IMR-90 (cell line): ENCODE measurements around the gene ZNF593OS. TPM values are rescaled to one million over a fixed set of nuclear protein-coding genes. Genes with fewer than 3 reads are reported as not detected.

Source experiments
- ATAC-seq: fragments of 200-7000 bp; cut with Tn5 transposase; 2 replicates; pipeline ENCODE4 v1.9.1; 2020; ENCODE audit warnings: low read depth, mild to moderate bottlenecking, moderate library complexity
- BruUV-seq: library from RNA; stranded (reverse); fragments of 400-500 nt; replicated peaks from 2 replicates; lab custom pipeline; 2021; lab: Mats Ljungman, UMichigan
- CTCF ChIA-PET: fragments of 300-600 bp; formaldehyde crosslinking; extraction: SDS; loops from one replicate; lab custom pipeline; 2021; ENCODE audit warnings: antibody characterized with exemption; lab: Yijun Ruan, JAX
- POLR2A ChIA-PET: fragments of 300-600 bp; sonication (Branson Sonifier 250); formaldehyde crosslinking; loops from one replicate; lab custom pipeline; 2022; ENCODE audit warnings: antibody characterized with exemption; ENCODE audit not compliant: unreplicated experiment; lab: Charles Lee
- DNase-seq: peaks from one replicate; pipeline ENCODE4 v3.0.0; 2013
- H2AFZ ChIP-seq: replicated peaks from 2 replicates; pipeline ENCODE3; 2013; ENCODE audit warnings: low read length, mild to moderate bottlenecking; ENCODE audit not compliant: poor library complexity
- H2AK5ac ChIP-seq: 2 replicates; pipeline ENCODE4 v1.6.1; 2013; ENCODE audit warnings: low read depth, low read length, inconsistent platforms
- H2AK9ac ChIP-seq: replicated peaks from 2 replicates; pipeline ENCODE3; 2013; ENCODE audit warnings: mild to moderate bottlenecking, low read depth, low read length, moderate library complexity; ENCODE audit not compliant: poor library complexity
- H2BK120ac ChIP-seq: 2 replicates; pipeline ENCODE4 v1.6.1; 2013; ENCODE audit warnings: low read depth, low read length, inconsistent platforms
- H2BK15ac ChIP-seq: 3 replicates; pipeline ENCODE4 v1.6.1; 2013; ENCODE audit warnings: low read depth, low read length, inconsistent platforms
- H2BK20ac ChIP-seq: 2 replicates; pipeline ENCODE4 v1.6.1; 2013; ENCODE audit warnings: low read depth, mild to moderate bottlenecking, inconsistent platforms, low read length, moderate library complexity
- H2BK5ac ChIP-seq: 2 replicates; pipeline ENCODE4 v1.6.1; 2013; ENCODE audit warnings: mild to moderate bottlenecking, low read depth, low read length, inconsistent platforms; ENCODE audit not compliant: poor library complexity, severe bottlenecking
- H3K14ac ChIP-seq: replicated peaks from 2 replicates; pipeline ENCODE4 v1.6.1; 2013; ENCODE audit warnings: low read depth, low read length, inconsistent platforms
- H3K18ac ChIP-seq: 2 replicates; pipeline ENCODE4 v1.6.1; 2013; ENCODE audit warnings: low read depth, low read length, control low read depth
- H3K23ac ChIP-seq: 2 replicates; pipeline ENCODE4 v1.6.1; 2013; ENCODE audit warnings: low read depth, low read length, inconsistent platforms
- H3K27ac ChIP-seq: 2 replicates; pipeline ENCODE4 v1.5.1; 2013; ENCODE audit warnings: mild to moderate bottlenecking, control low read depth, low read length; ENCODE audit not compliant: insufficient read depth
- H3K27me3 ChIP-seq: 2 replicates; pipeline ENCODE4 v1.6.1; 2013; ENCODE audit warnings: low read length; ENCODE audit not compliant: control insufficient read depth, insufficient read depth
- H3K36me3 ChIP-seq: 2 replicates; pipeline ENCODE4 v1.6.1; 2013; ENCODE audit warnings: low read length, mixed read lengths; ENCODE audit not compliant: control insufficient read depth, insufficient read depth
- H3K4ac ChIP-seq: 2 replicates; pipeline ENCODE4 v1.6.1; 2013; ENCODE audit warnings: low read depth, low read length, inconsistent platforms
- H3K4me1 ChIP-seq: 2 replicates; pipeline ENCODE4 v1.6.1; 2013; ENCODE audit warnings: low read length, mixed read lengths; ENCODE audit not compliant: control insufficient read depth, insufficient read depth
- H3K4me2 ChIP-seq: 2 replicates; pipeline ENCODE4 v1.6.1; 2013; ENCODE audit warnings: low read depth, mild to moderate bottlenecking, control low read depth, low read length, moderate library complexity
- H3K4me3 ChIP-seq: 2 replicates; pipeline ENCODE4 v1.5.1; 2013; ENCODE audit warnings: low read depth, mild to moderate bottlenecking, control low read depth, low read length, moderate library complexity; ENCODE audit not compliant: insufficient read depth
- H3K56ac ChIP-seq: 2 replicates; pipeline ENCODE4 v1.6.1; 2013; ENCODE audit warnings: low read length, inconsistent platforms; ENCODE audit not compliant: insufficient read depth; ENCODE audit errors: extremely low read depth
- H3K79me1 ChIP-seq, 2 experiments: 2 replicates each; pipeline ENCODE4 v1.6.1; 2013; ENCODE audit warnings: low read length in 2 of 2, inconsistent platforms in 1 of 2, low read depth in 1 of 2
- H3K9ac ChIP-seq: 2 replicates; pipeline ENCODE4 v1.6.1; 2013; ENCODE audit warnings: low read depth, low read length, control low read depth
- H3K9me1 ChIP-seq: 2 replicates; pipeline ENCODE4 v1.6.1; 2013; ENCODE audit warnings: low read length, inconsistent platforms; ENCODE audit not compliant: insufficient read depth
- H3K9me3 ChIP-seq: 2 replicates; pipeline ENCODE4 v1.6.1; 2013; ENCODE audit warnings: low read length; ENCODE audit not compliant: control insufficient read depth, insufficient read depth
- H4K20me1 ChIP-seq: 2 replicates; pipeline ENCODE4 v1.6.1; 2013; ENCODE audit warnings: low read length, inconsistent platforms; ENCODE audit not compliant: insufficient read depth
- H4K5ac ChIP-seq: 2 replicates; pipeline ENCODE4 v1.6.1; 2013; ENCODE audit warnings: mild to moderate bottlenecking, low read depth, low read length, control low read depth
- H4K8ac ChIP-seq, 2 experiments: 2 replicates each; pipeline ENCODE4 v1.6.1; 2013; ENCODE audit warnings: low read depth in 2 of 2, low read length in 2 of 2, control low read depth in 1 of 2, inconsistent platforms in 1 of 2
- H4K91ac ChIP-seq: 2 replicates; pipeline ENCODE4 v1.6.1; 2013; ENCODE audit warnings: low read depth, low read length, inconsistent platforms; ENCODE audit not compliant: insufficient read depth
- CEBPB ChIP-seq: IDR thresholded peaks from 2 replicates; pipeline ENCODE4 v1.6.1; 2012; ENCODE audit warnings: low read depth, low read length, improper control_type of control experiment
- CTCF ChIP-seq: conservative IDR thresholded peaks from 2 replicates; pipeline ENCODE4 v1.5.1; 2012; ENCODE audit warnings: mild to moderate bottlenecking, low read depth, low read length, improper control_type of control experiment
- MAZ ChIP-seq: IDR thresholded peaks from 2 replicates; pipeline ENCODE4 v1.6.1; 2012; ENCODE audit warnings: low read depth, mild to moderate bottlenecking, low read length, improper control_type of control experiment, moderate library complexity, borderline replicate concordance
- RAD21 ChIP-seq: IDR thresholded peaks from 2 replicates; pipeline ENCODE4 v1.6.1; 2012; ENCODE audit warnings: low read length, improper control_type of control experiment
- RCOR1 ChIP-seq: IDR thresholded peaks from 2 replicates; pipeline ENCODE4 v1.6.1; 2012; ENCODE audit warnings: mild to moderate bottlenecking, low read length, improper control_type of control experiment; ENCODE audit not compliant: insufficient replicate concordance
- RFX5 ChIP-seq: IDR thresholded peaks from 2 replicates; pipeline ENCODE4 v1.8.0; 2012; ENCODE audit warnings: low read depth, mild to moderate bottlenecking, low read length, moderate library complexity
- SMC3 ChIP-seq: fragments of 150-350 bp; IDR thresholded peaks from 2 replicates; pipeline ENCODE4 v1.6.1; 2016; ENCODE audit warnings: low read depth, mild to moderate bottlenecking, antibody characterized with exemption, low read length, moderate library complexity
- USF2 ChIP-seq: fragments of 150-350 bp; IDR thresholded peaks from 2 replicates; pipeline ENCODE4 v1.6.1; 2017; ENCODE audit warnings: mild to moderate bottlenecking, antibody characterized with exemption, low read length, low read depth
- WGBS, 2 experiments: methylation state at CpG; one replicate each; pipeline versions ENCODE4 v1.1.5 to v1.1.7; 2013; ENCODE audit warnings: missing lambda C conversion rate in 2 of 2; ENCODE audit not compliant: insufficient read length in 1 of 2; ENCODE audit errors: extremely low coverage in 2 of 2; 5-methylcytosine and 5-hydroxymethylcytosine counted together
- dilution Hi-C: fragments of 300-500 bp; cut with HindIII; formaldehyde crosslinking; loops from one replicate; pipeline ENCODE4 v1.14.3; 2018; ENCODE audit warnings: low sequenced_read_pairs; ENCODE audit not compliant: unreplicated experiment
- in situ Hi-C: fragments of 300-500 bp; cut with MboI; formaldehyde crosslinking; loops from 3 replicates; pipeline ENCODE4 v1.14.3; 2019; ENCODE audit warnings: low sequenced_read_pairs, inconsistent platforms, mixed read lengths
- intact Hi-C: fragments of 100-400 bp; cut with micrococcal nuclease; formaldehyde crosslinking; loops from 2 replicates; pipeline ENCODE4 v1.10.0; 2022
- polyA plus RNA-seq, 3 experiments: library from polyadenylated mRNA; depleted of rRNA; stranded (reverse); fragments of >200 nt; gene quantifications; 2 replicates each; pipeline ENCODE4 v1.2.3, GENCODE V29; 2012; ENCODE audit warnings: low replicate concordance in 1 of 3
- total RNA-seq: library from RNA; depleted of rRNA; stranded (reverse); fragments of >200 nt; gene quantifications from 2 replicates; pipeline ENCODE4 v1.2.3, GENCODE V29; 2012

The ZNF593OS gene
- total and polyA plus RNA-seq, 2 of the 4 experiments (the other 2 are of a cell fraction), result not detected

GRCh38 chr1:26190373-26190987 is 18.8 kb upstream of the ZNF593OS start, which contains the start of gene CATSPER4:
Gene CATSPER4 (plus strand): TSS chr1:26190602. CDS start chr1:26190628, 26 bp downstream.
- Histone ChIP-seq H2AFZ (no peak within 1 kb of the TSS), H2BK5ac (no peak within 1 kb of the TSS), H3K4me3 (no peak within 1 kb of the TSS), H4K8ac (no peak within 1 kb of the TSS), H2BK120ac (no peak within 1 kb of the TSS), H3K14ac (no peak within 1 kb of the TSS), H3K9me3 (no peaks in the 10 kb centered on the region), H3K18ac (no peak within 1 kb of the TSS), H2AK5ac (no peak within 1 kb of the TSS), H3K4me2 (no peak within 1 kb of the TSS), H3K56ac (no peak within 1 kb of the TSS), H3K9ac (no peak within 1 kb of the TSS), H3K36me3 (no peaks in the 10 kb centered on the region), H2BK20ac (no peak within 1 kb of the TSS), H4K91ac (no peak within 1 kb of the TSS), H4K5ac (no peak within 1 kb of the TSS), H2AK9ac (no peak within 1 kb of the TSS), H4K20me1 (no peaks in the 10 kb centered on the region), H3K27ac (no peak within 1 kb of the TSS), H3K79me1 (no peaks in the 10 kb centered on the region), H3K9me1 (no peaks in the 10 kb centered on the region), H3K4me1 (no peaks in the 10 kb centered on the region), H3K27me3 (peaks cover 16% of the 10 kb centered on the region), H3K4ac (no peak within 1 kb of the TSS), H2BK15ac (no peak within 1 kb of the TSS), H3K23ac (no peak within 1 kb of the TSS)
- TF ChIP-seq CEBPB (no peak), MAZ (no peak), RCOR1 (no peak), RAD21 (peak; percentile 24), SMC3 (0 out of 2 replicates have a peak, but pooled peaks have one; percentile 16), USF2 (no peak), RFX5 (no peak), CTCF (peak; percentile 18; the same call in 1 of the 2 replicates)
- ChIA-PET CTCF (interaction anchor here (1.1 kb wide), 1 partner anchor 89 kb away, joined by 3 read pairs; no protein-coding TSS in a partner anchor), POLR2A (no interaction called here)
- no TSS peak for BruUV-seq
- ATAC-seq (peak; percentile 14), DNase-seq (no peak)
- dilution Hi-C loops (no loop called here), in situ Hi-C loops (no loop called here), intact Hi-C loops (no loop called here)
- WGBS, 2 experiments, result 64% methylated on average over 5 of the region's 16 CpGs; no CpG with 5 or more reads in 1 of the 2 experiments
